ENCODE measurements around the gene CORIN.

Gene CORIN, protein sequence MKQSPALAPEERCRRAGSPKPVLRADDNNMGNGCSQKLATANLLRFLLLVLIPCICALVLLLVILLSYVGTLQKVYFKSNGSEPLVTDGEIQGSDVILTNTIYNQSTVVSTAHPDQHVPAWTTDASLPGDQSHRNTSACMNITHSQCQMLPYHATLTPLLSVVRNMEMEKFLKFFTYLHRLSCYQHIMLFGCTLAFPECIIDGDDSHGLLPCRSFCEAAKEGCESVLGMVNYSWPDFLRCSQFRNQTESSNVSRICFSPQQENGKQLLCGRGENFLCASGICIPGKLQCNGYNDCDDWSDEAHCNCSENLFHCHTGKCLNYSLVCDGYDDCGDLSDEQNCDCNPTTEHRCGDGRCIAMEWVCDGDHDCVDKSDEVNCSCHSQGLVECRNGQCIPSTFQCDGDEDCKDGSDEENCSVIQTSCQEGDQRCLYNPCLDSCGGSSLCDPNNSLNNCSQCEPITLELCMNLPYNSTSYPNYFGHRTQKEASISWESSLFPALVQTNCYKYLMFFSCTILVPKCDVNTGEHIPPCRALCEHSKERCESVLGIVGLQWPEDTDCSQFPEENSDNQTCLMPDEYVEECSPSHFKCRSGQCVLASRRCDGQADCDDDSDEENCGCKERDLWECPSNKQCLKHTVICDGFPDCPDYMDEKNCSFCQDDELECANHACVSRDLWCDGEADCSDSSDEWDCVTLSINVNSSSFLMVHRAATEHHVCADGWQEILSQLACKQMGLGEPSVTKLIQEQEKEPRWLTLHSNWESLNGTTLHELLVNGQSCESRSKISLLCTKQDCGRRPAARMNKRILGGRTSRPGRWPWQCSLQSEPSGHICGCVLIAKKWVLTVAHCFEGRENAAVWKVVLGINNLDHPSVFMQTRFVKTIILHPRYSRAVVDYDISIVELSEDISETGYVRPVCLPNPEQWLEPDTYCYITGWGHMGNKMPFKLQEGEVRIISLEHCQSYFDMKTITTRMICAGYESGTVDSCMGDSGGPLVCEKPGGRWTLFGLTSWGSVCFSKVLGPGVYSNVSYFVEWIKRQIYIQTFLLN

DNA sequence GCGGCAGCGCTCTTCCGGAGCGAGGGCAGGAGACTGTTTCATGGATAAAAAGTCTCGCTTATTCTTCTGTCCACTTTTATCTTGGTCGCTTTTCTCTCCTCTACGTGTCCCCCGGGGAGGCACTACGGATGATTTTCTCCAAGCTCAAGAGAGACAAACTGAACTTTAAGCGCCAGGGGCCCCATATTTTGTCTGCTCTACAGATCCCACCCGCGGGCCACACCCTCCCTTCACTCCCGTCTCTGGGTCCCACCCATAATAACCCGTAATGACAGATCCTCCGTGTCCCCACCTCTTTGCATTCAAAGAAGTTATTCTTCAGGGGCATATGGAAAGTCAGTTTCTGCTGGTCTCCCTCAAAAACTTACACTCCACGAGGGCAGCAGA is at the start of gene CORIN:
Gene CORIN, minus strand, starts transcription at position 160 of the 387 bp plus-strand sequence. Its CDS starts 118 bp downstream, at position 42.
- DNase-seq (ENCODE audit: low read depth in 2 of 2, low spot score in 1 of 2) = no peak

DNA sequence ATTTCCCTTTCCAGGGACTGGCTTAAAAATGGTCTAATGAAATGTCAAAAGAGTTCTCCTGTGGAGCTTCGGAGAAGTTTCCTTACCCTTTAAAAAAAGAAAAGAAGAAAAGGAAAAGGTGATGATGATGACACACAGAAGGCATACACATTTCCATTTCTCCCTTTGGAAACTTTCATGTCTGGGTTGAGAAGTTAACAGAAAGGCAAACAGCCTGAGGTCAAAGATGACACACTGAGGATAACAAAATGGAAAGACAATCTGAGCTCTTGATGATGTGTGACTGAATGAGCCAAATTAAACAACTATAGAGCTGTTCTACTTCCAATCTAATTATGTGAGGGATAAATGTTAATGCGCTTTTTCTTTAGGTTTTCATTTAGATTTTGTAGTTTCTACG is 44.4 kb upstream of the CORIN start:
- no peak for DNase-seq (ENCODE audit: low read depth in 2 of 2, low spot score in 1 of 2)

DNA sequence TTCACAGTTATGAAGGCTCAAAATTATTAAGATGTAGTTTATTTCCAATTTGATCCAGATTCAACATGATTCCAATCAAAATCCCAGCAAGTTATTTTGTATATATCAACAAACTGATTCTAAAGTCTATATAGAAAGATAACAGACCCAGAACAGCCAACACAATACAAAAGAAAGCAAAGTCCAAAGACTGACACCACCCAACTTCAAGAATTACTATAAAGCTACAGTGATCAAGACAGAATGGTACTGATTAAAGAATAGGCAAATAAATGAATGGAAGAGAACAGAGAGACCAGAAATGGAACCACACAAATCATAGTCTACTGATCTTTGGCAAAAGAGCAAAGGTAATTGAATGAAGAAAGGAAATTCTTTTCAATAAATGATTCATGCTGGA is 41.6 kb upstream of the CORIN start:
- no peak for DNase-seq (ENCODE audit: low read depth in 2 of 2, low spot score in 1 of 2)

DNA sequence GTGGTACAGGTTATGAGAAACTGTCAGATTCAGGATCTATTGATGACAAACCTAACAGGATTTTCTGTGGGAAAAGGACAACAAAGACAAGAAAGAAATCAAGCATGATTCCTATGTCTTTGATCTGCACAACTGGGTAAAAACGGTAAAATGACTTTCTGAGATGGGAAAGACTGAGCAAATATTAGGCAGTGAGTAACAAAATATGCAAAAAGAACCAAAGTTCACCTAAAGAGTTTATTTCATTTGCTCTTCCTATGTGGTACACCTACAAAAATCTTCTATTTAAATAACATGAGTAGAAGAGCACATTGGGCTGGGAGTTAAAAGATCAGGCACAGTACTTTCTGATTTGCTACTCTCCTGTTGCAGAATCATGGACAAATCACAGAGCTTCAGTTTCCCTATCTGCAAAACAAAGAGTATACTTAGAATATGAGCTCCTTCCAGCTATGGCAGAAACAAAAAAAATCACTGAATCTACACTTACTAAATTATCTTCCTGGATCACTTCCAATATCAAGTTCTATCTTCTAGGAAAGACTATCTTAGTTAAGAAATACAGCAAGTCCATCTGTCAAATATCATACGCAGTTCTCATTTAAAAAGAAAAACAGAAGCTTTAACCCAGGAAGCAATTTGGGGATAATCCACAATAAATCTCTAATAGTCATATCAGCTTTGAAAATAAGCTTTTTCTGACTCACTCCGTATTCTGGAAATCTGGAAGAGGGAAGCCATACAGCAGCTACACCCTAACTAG is 39.1 kb upstream of the CORIN start:
- DNase-seq (ENCODE audit: low read depth in 2 of 2, low spot score in 1 of 2) = no peak

DNA sequence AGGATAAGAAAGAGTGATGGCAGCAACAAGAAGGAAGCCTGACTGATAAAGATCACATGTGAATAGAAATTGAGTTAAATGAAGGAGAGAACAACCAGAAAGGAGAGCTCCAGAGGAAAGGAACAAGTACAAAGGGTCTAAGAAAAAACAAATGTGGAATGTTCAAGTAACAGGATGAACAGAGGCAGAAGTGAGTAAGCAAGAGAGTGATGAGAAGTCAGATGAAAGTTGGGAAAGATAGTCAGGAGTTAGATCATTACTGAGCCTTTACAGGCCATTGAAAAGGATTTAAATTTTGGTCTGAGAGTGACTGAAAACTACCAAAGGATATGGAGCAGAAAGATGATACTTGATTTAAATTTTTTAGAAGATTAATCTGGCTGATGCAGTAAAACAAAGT is 38.4 kb upstream of the CORIN start:
- no peak for DNase-seq (ENCODE audit: low read depth in 2 of 2, low spot score in 1 of 2)

DNA sequence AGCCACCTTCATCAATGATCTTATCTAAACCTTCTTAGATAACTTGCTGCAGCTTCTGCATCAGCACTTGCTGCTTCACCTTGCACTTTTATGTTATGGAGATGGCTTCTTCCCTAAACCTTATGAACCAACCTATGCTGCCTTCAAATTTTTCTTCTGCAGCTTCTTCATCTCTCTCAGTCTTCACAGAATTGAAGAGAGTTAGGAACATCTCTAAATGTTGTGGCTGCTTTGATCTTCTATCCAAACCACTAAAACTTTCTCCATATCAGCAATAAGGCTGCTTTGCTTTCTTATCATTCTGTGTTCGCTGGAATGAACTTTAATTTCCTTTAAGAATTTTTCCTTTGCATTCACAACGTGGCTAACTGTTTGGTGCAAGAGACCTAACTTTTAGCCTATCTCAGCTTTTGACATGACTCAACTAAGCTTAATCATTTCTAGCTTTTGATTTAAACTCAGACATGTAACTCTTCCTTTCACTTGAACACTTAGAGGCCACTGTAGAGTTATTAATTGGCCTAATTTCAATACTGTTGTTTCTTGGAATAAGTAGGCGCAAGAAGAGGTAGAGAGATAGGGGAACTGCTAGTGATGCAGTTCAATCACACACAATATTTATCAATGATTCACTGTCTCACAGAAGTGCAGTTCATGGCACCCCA is 36.1 kb upstream of the CORIN start:
- no peak for DNase-seq (ENCODE audit: low read depth in 2 of 2, low spot score in 1 of 2)

DNA sequence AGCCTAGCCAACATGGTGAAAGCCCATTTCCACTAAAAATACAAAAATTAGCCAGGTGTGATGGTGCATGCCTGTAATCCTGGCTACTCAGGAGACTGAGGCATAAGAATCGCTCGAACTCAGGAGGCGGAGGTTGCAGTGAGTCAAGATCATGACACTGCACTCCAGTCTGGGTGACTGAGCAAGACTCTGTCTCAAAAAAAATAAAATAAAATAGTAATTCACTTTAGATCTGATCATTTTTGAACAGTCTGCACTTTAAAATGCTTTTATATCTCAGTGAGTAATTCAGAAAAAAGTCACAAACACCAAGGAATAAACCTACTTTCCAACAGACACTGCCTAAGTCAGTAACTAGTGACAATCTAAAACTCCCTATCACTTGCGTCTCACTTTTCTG is 25.6 kb upstream of the CORIN start:
- no peak for DNase-seq (ENCODE audit: low read depth in 2 of 2, low spot score in 1 of 2)

DNA sequence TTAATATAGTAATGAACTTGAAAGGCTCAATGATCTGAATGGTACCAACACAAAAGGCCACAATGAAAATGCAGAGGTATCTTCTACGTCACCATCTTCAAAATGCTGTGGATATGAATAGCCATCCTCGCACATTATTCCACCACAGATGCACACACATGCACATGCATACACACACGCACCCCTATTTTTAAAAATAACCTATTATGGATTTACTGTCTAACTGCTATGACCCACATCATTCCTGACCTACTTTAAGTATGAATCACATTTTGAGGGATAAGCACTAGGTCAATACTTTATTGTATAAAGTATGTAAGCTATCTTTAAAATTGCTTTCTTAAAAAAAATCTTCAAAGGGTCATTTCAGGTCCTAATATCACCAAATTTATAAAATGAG is 24.4 kb upstream of the CORIN start:
- no peak for DNase-seq (ENCODE audit: low read depth in 2 of 2, low spot score in 1 of 2)

DNA sequence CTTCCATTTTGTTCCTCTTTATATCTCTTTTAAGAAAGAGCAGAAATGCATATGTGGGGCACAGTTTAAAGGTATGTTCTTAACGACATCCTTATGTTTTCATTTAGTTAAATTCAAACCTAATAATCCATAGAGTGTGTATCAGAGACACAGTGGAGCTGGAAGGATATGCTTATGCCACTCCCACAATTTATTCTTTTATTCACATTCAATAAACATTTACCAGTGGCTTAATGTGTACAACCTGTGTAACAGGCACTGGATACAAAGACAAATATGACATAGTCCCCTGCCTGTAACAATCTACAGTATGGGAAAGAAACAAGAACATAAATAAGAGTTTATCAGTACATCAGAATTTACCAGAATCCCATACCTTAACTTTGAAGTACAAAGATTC is 22.4 kb upstream of the CORIN start:
- DNase-seq (ENCODE audit: low read depth in 2 of 2, low spot score in 1 of 2) = no peak

DNA sequence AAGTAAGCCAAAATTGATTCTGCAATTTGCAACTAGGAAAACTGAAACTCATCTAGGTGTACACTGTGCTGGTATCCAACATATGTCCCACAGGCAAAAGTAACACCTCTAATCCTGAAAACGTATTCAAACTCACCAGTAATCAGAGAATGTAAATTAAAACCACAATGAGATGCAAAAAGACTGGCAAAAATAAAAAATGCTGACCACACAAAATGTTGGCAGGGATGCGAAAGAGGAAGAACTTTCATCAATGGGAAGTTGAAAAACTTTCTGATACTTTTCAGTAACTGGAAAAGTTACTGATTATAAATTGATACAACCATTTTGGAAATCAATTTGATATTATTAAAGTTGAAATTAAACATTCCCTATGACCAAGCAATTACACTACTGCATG is 20.1 kb upstream of the CORIN start:
- no peak for DNase-seq (ENCODE audit: low read depth in 2 of 2, low spot score in 1 of 2)

DNA sequence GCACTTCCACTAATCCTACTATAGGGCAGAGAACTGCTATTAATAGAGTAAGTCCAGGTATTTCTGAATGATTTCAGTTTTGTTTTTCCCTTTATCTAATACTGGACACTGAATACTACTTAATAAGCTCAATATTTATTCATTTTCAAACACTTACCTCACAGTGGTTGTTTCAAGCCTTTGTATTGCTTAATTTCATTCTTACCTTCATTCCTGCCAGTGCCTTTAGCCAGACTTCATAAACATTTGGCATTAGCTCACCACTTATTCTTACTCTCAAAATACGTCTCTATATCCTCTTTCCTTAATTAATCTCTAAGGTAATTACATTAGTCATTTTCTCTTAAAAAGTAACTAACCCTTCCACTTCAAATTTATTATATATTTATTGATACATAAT is 18.8 kb upstream of the CORIN start:
- DNase-seq (ENCODE audit: low read depth in 2 of 2, low spot score in 1 of 2) = no peak

DNA sequence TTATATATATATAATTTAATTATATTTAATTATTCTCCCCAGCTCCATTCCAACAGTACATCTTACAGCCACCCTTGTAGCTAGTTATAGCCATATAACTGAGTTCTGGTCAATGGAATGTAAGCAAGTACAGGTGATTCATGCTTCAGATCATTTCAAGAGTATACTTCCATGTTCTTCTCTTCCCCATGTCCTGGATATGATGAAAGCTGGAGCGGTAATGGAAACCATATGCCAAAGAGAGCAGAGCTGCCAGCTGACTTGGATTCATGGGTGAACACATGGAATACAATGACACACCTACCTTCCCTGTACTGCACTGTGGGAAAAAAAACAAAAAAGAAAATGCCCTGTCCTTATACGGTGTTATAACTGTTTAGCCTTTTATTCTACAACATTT is 17.5 kb upstream of the CORIN start:
- no peak for DNase-seq (ENCODE audit: low read depth in 2 of 2, low spot score in 1 of 2)

DNA sequence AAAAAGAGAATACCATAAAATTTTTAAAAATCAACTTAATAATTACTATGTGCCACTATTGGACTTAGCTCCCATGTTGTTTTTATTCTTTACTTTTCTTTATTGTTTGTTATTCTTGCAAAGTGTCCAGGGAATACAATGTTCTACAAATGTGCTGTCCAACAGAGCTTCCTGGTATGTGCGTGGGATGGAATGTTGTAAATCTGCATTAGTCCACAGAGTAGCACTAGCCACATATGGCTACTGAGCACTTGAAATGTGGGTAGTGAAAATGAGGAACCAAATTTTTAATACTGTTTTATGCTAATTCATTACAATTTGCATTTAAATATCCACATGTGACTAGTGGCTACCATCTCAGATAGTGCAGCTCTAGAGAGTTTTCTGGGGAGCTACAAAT is 14.3 kb upstream of the CORIN start:
- no peak for DNase-seq (ENCODE audit: low read depth in 2 of 2, low spot score in 1 of 2)

DNA sequence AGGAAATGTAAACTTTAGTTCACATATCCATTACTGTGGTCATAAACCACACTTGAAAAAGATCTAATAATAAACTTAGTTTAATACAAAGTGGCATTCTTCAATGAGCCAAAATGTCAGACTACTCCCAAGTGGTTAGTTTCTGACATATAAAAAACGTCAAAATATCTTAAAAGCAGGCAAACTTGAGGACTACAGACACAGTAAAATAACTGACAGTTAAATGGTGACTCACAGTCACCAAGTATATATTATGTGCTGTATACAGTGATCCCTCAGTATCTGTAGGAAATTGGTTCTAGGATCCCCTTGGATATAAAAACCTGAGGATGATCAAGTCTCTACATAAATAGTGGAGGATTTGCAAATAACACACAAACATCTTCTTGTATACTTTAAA is 11.6 kb upstream of the CORIN start:
- DNase-seq (ENCODE audit: low read depth in 2 of 2, low spot score in 1 of 2) = no peak

DNA sequence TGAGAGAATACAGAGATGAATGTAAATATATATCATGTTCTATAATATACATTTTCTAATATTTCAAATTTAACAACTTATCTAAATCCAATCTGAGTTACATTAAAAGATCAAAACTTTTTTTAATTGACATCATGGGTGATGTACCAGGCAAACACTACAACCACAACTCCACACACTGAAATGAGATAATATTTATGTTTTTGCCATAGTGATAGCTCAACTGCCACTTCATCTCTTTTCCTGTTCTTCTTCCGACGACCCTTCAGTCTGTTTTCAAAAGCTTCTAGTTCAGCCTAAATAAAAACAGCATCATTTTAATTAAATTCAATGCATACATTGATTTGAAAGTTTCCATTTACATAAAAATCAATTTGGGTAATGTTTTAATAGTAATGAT is 10.2 kb upstream of the CORIN start:
- no peak for DNase-seq (ENCODE audit: low read depth in 2 of 2, low spot score in 1 of 2)

DNA sequence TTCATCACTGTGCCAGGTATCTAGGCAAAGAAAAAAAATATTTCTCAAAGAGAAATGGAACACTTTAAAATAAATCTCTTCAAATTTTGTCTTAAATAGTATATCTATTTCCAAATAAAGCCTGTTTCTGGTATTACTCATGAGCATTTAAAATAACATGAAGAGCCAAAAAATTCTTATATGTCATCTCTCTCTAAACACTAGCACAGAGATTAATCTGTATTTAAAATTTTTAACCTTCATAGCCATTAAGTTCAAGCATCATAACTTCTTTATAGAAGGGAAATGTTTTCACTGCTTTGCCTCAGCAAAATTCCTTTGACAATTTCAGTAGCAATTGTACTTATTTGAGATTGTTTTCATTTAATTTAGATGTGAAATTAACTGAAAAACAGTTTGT is 5.1 kb upstream of the CORIN start:
- DNase-seq (ENCODE audit: low read depth in 2 of 2, low spot score in 1 of 2) = no peak

DNA sequence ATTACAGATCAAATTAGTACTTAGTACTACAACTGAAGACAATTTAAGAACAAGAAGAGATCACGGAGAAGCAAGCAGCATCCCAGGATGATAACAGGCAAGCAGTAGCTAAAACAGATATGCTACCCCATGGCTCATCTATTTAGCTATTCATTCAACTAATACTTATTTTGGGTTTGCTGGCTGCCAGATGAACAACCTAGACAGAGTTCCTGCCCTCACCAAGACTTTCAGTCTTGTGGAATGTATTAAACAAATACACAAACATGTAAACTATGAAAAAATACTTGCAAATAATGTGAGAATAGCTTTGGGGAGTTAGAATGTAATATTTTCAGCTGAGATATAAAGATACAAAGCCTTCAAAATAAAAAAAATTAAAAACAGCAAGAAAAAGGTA is 2.4 kb upstream of the CORIN start:
- DNase-seq (ENCODE audit: low read depth in 2 of 2, low spot score in 1 of 2) = no peak

DNA sequence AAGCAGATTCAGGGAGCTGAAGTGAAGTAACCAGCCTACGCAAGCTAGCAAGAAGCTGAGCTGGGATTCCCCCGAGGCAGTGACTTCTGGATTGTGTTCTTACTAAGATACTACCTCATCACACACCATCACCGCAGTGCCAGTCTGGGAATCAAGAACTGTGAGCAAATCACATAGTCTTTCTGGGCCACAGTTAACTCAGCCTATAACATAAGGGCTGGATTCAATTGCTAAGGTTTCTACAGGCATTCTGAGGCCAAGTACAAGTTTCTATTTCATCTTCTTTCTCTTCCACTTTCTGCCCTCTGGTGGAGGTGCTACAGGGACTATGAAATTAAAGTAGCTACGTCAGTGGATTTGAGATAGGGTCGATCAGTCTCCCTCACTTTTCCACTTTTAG is 1.4 kb upstream of the CORIN start:
- DNase-seq (ENCODE audit: low read depth in 2 of 2, low spot score in 1 of 2) = no peak

DNA sequence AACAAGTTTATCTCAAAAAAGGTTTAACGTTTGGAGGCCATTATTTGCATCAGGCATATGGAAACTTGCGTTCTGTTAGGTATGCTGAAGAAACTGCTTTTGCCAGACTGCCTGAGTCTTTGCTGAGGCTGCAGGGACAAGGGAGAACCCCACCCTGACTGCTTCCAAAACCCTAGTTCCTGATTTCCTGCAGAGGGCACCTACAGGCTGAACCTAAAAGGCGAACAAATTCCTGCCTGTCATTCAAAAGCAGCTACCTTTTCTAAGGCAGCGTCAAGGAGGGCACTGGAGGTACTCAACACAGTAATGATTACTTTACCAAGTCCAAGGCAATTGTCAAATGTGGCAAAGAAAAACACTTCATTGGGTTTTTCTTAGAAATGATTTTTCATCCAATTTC is 578 bp upstream of the CORIN start:
- DNase-seq (ENCODE audit: low read depth in 2 of 2, low spot score in 1 of 2) = no peak

DNA sequence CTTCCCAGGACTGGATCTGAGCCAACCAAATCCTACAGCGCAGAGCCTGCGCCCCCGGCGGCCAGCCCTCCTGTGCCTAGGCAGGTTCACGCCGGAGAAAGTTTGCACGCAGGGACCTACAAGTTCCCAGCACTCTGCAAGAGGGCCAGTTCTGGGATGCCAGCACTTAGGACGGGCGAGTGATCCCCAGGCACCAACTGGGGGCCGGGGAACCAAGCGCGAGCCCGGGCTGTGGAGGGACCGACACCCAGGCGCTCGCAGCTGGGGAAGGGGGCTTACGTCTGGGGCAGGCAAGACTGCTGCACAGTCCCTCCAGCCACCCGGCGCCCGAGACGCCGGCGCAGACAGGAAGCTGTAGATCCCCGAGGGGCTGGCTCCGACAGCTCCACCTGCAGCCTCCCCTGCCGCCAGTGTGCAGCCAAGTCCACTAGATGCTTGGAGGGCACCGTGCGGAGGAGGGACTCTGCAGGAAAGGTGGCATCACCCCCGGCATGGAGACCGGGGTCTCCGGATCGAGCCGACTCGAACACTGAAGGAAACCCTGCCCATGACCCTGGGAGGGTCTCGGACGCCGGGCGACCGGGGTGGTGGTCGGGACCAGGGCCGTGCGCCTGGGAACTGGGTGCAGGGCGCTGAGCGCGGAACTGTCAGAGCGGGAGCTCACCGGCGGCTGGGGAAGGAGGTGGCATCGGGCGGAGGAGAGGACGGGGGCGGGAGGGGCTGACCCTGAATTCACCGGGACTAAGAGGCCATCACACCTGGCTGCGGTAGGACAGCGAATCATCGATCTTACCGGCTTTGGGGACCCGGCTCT is 566 bp downstream of the CORIN start:
- no peak for DNase-seq (ENCODE audit: low read depth in 2 of 2, low spot score in 1 of 2)

Measured in stimulated activated CD8-positive, alpha-beta memory T cell treated with anti-CD3 and anti-CD28 coated beads, Interleukin-4, amount 100 ng/mL, for 1 hour (primary cell).